Measurements from ENCODE around the gene CCR6.

Gene CCR6

DNA sequence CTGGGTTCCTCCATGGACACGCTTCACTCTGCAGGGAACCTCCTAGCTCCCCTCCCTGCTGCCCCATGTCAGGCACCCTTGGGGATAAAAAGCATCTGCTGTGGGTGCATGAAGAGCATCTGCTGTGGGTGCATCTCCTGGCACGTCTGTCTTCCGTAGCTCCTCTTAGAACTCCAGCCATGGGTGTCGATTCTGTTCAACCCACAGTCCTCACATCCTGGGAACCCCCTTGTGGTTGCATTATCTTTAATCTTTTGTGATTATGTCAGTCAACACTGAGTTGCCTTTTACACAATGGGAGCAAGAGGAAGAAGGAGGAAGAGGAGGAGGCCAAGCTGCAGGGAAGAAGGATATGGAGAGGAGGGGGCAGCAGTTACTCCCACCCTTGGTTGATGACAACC lies 24.1 kb upstream of the CCR6 start:
- DNase-seq (ENCODE audit: low read depth in 2 of 2), result no peak

DNA sequence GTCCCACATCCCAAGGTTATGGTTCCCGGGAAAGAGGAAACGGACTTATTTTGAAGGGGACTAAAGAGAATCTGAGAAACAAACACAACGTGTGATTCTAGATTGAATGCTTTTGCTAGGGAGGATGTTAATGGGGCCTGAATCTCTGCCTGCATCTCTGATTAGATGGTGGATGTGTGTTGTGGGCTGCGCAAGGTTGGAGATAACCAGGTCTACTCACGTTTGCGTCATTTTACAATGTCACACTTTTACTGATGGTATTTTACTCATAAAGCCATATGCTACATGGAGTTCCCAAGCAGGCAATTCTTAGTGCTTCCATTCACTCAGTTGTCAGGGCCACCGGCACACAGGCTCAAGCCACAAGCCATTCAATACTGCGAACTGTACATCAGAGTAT lies 23.2 kb upstream of the CCR6 start:
- DNase-seq (ENCODE audit: low read depth in 2 of 2), result no peak

DNA sequence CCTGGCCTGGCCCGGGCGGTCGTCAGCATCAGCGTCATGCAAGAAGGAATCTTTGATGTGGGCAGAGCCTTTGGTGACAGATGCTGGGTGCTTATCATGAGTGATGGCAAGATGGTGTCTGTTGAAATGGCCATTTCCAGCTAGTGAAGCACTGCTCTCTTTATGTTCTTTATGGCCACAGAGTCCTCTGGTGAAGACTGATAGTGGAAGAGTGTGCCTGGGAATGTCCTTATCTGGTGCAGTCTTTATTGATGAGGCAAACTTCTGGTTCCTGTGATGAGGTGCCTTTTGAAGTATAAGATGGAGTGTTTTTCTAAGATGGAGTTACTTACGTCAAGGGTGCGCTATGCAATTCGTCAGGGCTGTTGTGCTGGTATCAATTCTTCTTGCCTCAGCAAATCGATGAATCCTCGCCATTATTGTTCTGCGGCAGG lies 22.6 kb upstream of the CCR6 start:
- DNase-seq (ENCODE audit: low read depth in 2 of 2), result no peak

DNA sequence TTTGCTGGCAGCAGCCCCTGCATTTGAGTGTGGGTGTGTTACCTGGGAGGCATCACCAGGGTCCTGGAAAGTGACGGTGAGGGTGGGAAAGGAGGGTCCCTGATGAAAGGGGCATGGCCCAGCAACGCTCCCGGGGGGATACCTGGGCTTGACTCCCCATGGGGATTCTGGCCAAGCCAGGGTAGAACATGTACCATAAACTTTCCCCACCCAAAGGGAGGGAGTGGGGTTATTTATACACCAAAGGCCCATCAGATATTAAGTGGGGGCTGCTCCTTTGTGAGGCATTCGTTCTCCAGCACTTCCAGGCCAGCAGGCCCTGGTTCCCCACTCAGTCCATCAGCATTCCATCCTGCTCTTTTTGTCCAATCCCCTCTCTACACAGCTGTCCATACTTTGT lies 20.6 kb upstream of the CCR6 start:
- no peak for DNase-seq (ENCODE audit: low read depth in 2 of 2)

GRCh38 chr6:167103041-167103891 lies 19.6 kb upstream of the CCR6 start:
- DNase-seq (ENCODE audit: low read depth in 2 of 2), result no peak

- DNase-seq (ENCODE audit: low read depth in 2 of 2), result no peak
Observed at GRCh38 chr6:167104388-167104787, 18.5 kb upstream of the CCR6 start.

DNA sequence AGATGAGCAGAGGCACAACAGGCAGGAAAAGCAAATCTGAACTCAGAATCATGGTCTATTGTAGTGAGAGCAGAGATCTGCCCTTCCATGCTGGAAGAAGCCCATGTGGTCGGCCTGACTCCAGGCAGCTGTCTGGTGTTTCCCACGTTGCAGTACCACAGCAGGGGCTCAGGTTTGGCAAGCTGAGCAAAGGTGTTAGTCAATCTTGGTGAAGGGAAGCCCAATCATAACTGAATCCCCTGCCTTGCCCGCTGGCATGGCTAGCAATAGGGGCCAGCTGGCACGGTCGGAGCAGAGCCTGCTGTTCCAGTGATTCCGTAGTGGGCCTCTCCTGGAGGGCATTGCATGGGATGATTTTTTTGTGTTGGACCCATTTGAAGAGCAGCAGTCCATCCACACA lies 17.8 kb upstream of the CCR6 start:
- DNase-seq (ENCODE audit: low read depth in 2 of 2), result no peak

DNA sequence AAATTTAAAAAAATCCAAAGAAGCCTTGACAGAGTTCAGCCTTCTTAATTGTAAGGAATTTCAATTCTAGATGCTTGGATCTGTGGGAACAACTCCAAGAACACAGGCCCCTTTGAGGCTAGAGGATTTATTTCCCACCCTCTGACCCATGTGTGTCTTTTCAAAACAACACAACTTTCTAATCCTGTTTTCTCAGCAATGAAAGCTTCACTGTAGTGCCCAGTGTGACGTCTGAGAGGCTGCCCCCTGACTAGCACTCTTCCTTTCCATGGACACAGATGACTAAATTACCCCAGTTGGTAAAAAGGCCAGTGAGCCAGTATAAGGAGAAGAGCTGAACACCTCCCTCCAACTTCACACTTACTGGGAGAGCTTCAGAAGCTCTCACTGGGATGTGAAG lies 16.5 kb upstream of the CCR6 start:
- DNase-seq (ENCODE audit: low read depth in 2 of 2), result no peak

DNA sequence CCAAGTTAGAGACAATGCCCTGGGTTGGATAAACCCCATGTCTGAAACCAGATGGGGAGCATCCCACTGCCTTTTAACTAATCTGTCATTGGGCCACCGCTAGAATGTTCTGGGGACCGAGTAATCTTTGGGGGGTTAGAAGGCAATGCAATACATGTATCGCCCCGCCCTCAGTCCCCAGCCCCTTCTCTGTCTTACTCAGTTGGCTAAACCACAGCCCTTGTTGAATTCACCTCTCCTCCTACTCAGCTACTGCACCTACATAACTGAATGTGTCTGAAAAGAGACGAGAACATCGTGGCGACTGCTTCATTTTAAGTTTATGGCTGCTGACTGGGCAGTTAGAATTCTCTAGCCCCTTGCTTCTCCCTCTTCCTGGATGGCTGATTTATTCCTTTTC lies 15.1 kb upstream of the CCR6 start:
- no peak for DNase-seq (ENCODE audit: low read depth in 2 of 2)

- DNase-seq (ENCODE audit: low read depth in 2 of 2), result no peak
Observed at GRCh38 chr6:167108278-167108677, 14.6 kb upstream of the CCR6 start.

GRCh38 chr6:167109651-167110050 lies 13.2 kb upstream of the CCR6 start:
- DNase-seq (ENCODE audit: low read depth in 2 of 2), result no peak

GRCh38 chr6:167111597-167111996 lies 11.3 kb upstream of the CCR6 start:
- no peak for DNase-seq (ENCODE audit: low read depth in 2 of 2)

DNA sequence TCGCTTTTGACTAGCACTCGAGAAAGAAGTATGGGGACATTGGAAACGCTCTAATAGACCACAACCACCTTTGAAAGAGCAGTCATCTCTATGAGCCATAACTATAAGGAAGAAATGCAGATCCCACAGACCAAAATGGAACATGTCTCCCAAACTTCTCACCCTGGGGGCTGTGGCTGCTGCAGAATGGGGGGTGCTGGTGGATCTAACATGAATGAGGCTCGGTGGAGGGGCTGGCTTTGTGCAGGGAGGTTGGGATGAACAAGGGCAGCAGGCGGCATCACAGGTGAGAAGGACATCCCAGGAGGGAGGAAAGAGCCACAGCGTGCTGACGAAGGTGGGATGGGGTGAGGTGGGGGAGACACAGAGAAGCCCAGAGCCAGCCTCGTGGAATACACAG lies 10.5 kb upstream of the CCR6 start:
- no peak for DNase-seq (ENCODE audit: low read depth in 2 of 2)

DNA sequence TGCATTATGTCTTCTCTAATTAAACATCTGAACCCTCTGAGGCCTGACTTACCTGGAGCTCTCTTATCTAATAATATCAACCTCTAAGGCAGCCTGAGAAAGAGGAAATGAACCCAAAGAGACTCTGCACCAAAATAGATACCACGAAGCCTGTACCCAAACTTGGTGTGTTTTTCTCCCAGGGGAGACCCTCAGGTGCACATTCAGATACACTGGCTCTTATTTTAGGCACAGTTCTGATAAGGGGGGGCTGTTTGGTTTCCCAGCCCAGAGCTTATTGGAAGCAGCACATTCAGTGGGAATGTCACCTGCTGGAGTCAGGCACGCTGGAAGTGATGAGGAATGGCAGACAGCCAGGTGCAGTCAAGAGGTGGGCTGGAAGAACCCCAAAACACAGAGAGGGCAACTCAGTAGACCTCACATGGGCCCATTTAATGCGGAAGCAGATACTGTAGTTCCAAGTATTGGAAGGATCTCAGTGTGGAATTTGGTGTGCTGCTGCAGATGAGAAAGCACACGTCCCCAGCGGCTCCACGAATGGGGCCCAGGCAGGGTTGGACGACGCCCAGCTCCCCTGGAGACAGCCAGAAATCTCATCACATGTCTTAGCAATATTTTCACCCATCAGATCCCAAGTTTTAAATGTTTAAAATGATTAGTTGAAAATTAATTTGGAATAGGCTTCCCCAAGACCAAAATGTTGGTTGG lies 9.7 kb upstream of the CCR6 start:
- no peak for DNase-seq (ENCODE audit: low read depth in 2 of 2)

GRCh38 chr6:167113935-167114910 lies 8.7 kb upstream of the CCR6 start:
- DNase-seq (ENCODE audit: low read depth in 2 of 2), result peak in 1 of 2 donors; percentile 30

- DNase-seq (ENCODE audit: low read depth in 2 of 2), result no peak
Observed at GRCh38 chr6:167115054-167115453, 7.8 kb upstream of the CCR6 start.

DNA sequence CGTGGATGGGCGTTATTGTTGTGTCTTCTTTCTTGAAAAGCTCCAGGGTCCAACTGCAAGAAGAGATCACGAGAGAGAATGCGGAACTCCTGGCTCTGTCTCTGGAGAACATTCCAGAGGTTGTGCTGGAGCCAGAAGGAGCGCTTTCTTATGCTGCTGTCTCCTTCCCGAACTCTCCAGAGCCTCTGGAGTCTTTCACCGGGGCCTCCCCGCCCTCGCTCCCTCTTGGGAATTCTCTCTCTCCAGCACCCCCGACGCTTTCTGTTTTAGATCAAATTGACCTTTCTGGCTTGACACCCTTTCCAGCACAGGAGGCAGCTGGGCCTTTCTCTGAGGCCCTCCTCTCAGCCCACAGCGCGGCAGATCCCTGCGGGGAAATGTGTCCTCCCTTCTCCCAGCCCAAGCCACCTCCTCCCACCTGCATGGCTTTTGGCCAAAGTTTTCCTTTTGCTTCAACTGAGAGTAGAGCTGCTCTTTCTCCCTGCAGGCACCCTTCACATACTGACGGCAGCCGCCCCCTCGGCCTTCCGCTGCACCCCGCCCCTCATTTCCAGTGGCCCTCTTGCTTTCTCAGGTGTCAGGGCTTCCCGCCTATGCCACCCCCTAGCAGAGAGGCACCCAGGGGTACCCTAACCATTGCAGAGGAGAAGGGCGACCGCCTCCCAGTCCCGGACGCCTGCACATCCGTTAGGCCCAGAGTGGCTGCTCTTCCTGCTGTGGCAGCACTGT lies 6.6 kb upstream of the CCR6 start:
- DNase-seq (ENCODE audit: low read depth in 2 of 2), result no peak

GRCh38 chr6:167116838-167117228 lies 6.1 kb upstream of the CCR6 start:
- no peak for DNase-seq (ENCODE audit: low read depth in 2 of 2)

GRCh38 chr6:167118006-167118405 lies 4.9 kb upstream of the CCR6 start:
- DNase-seq (ENCODE audit: low read depth in 2 of 2), result no peak

DNA sequence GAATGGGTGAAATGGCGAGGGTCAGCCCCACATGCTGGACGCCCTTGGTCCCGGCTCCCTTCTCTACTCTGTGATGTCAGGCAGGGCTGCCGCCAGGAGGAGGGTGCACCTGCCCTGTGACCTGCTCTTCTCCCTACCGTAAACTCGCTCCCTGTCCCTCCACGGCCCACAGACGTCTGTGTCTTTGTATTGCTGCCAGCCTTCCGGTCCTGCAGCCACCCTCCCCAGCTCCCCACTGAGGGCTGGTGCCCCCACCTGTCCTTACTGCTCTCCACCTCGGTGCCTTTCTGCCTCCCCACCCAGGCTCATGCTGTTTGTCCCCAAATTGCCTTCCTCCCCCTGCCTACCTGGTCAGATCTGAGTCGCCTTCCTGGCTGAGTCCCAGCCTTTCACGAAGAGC lies 4.1 kb upstream of the CCR6 start:
- no peak for DNase-seq (ENCODE audit: low read depth in 2 of 2)

Measured in stimulated activated CD4-positive, alpha-beta T cell treated with anti-CD3 and anti-CD28 coated beads, Interleukin-1b, Interleukin-23, amount 100 ng/mL, for 4 hours (primary cell).